HCT116 (cell line): ENCODE data around the gene QRICH2.

ENCODE experiments used
- CBX3 ChIP-seq: IDR thresholded peaks from 2 replicates; pipeline ENCODE4 v1.6.1; 2012; ENCODE audit warnings: low read depth
- CTCF ChIP-seq, 3 experiments: fragments of 200-600 bp in 1 of 3; sonication (generic) in 1 of 3; IDR thresholded peaks in 2 of 3; conservative IDR thresholded peaks in 1 of 3; 2 replicates each; pipeline ENCODE4 v1.5.1; 2012 to 2017; ENCODE audit warnings: low read depth in 2 of 3, low read length in 2 of 3, antibody characterized with exemption in 1 of 3, borderline replicate concordance in 1 of 3, control low read depth in 1 of 3, mild to moderate bottlenecking in 1 of 3, mixed read lengths in 1 of 3, mixed run types in 1 of 3, moderate library complexity in 1 of 3; ENCODE audit not compliant: insufficient read depth in 1 of 3
- EZH2 ChIP-seq: fragments of 200-600 bp; sonication (generic); IDR thresholded peaks from 2 replicates; pipeline ENCODE4 v1.6.1; 2017; ENCODE audit warnings: antibody characterized with exemption, mixed run types
- POLR2A ChIP-seq: IDR thresholded peaks from 2 replicates; pipeline ENCODE4 v1.7.0; 2011; ENCODE audit warnings: borderline replicate concordance; ENCODE audit not compliant: insufficient read depth, insufficient read length; ENCODE audit errors: extremely low read depth
- POLR2AphosphoS5 ChIP-seq: IDR thresholded peaks from 2 replicates; pipeline ENCODE4 v1.6.1; 2011; ENCODE audit warnings: mild to moderate bottlenecking, low read depth, low read length, moderate library complexity
- RAD21 ChIP-seq: IDR thresholded peaks from 2 replicates; pipeline ENCODE4 v1.6.1; 2012; ENCODE audit warnings: low read depth, mild to moderate bottlenecking
- SRF ChIP-seq: IDR thresholded peaks from 2 replicates; pipeline ENCODE4 v1.6.1; 2012; ENCODE audit warnings: low read depth
- TCF7L2 ChIP-seq: IDR thresholded peaks from 2 replicates; pipeline ENCODE4 v1.7.0; 2011; ENCODE audit warnings: borderline replicate concordance, inconsistent platforms; ENCODE audit not compliant: insufficient read depth, insufficient read length; ENCODE audit errors: extremely low read depth
- YY1 ChIP-seq: IDR thresholded peaks from 2 replicates; pipeline ENCODE4 v1.6.1; 2011; ENCODE audit warnings: low read length, low read depth, moderate library complexity, mild to moderate bottlenecking; ENCODE audit not compliant: insufficient replicate concordance; ENCODE audit errors: extremely low read depth
- ZNF274 ChIP-seq: fragments of 200-500 bp; sonication (Bioruptor generic); IDR thresholded peaks from 2 replicates; pipeline ENCODE4 v1.6.1; 2014; ENCODE audit warnings: mild to moderate bottlenecking, low read depth, low read length, inconsistent platforms
- TF ChIP-seq, protein P1 (sequence below): IDR thresholded peaks from 2 replicates; pipeline ENCODE4 v1.6.1; 2011; ENCODE audit warnings: mild to moderate bottlenecking, low read length, moderate library complexity; ENCODE audit not compliant: insufficient replicate concordance; ENCODE audit errors: extremely low read depth
- TF ChIP-seq, protein P2 (sequence below): IDR thresholded peaks from 2 replicates; pipeline ENCODE4 v1.6.1; 2012
- TF ChIP-seq, protein P3 (sequence below): IDR thresholded peaks from 2 replicates; pipeline ENCODE4 v1.6.1; 2012; ENCODE audit warnings: low read depth

GRCh38 chr17:76333673-76334505 lies 25.8 kb upstream of the QRICH2 start:
- TF ChIP-seq POLR2A (no peak), CTCF (IDR thresholded peaks at IDR 0.05 in 2 of 3, conservative IDR thresholded peaks at IDR 0.05 in 1 of 3; ENCODE audit: borderline replicate concordance in 1 of 3, insufficient read depth in 1 of 3, low read depth in 2 of 3, low read length in 2 of 3) (no peak), CBX3 (no peak), ZNF274 (no peak), YY1 (no peak), EZH2 (no peak), RAD21 (no peak), POLR2AphosphoS5 (no peak), SRF (no peak), TCF7L2 (no peak)
- TF ChIP-seq, protein P1, sequence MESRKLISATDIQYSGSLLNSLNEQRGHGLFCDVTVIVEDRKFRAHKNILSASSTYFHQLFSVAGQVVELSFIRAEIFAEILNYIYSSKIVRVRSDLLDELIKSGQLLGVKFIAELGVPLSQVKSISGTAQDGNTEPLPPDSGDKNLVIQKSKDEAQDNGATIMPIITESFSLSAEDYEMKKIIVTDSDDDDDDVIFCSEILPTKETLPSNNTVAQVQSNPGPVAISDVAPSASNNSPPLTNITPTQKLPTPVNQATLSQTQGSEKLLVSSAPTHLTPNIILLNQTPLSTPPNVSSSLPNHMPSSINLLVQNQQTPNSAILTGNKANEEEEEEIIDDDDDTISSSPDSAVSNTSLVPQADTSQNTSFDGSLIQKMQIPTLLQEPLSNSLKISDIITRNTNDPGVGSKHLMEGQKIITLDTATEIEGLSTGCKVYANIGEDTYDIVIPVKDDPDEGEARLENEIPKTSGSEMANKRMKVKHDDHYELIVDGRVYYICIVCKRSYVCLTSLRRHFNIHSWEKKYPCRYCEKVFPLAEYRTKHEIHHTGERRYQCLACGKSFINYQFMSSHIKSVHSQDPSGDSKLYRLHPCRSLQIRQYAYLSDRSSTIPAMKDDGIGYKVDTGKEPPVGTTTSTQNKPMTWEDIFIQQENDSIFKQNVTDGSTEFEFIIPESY, result no peak
- TF ChIP-seq, protein P2, sequence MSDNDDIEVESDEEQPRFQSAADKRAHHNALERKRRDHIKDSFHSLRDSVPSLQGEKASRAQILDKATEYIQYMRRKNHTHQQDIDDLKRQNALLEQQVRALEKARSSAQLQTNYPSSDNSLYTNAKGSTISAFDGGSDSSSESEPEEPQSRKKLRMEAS, result no peak
- TF ChIP-seq, protein P3, sequence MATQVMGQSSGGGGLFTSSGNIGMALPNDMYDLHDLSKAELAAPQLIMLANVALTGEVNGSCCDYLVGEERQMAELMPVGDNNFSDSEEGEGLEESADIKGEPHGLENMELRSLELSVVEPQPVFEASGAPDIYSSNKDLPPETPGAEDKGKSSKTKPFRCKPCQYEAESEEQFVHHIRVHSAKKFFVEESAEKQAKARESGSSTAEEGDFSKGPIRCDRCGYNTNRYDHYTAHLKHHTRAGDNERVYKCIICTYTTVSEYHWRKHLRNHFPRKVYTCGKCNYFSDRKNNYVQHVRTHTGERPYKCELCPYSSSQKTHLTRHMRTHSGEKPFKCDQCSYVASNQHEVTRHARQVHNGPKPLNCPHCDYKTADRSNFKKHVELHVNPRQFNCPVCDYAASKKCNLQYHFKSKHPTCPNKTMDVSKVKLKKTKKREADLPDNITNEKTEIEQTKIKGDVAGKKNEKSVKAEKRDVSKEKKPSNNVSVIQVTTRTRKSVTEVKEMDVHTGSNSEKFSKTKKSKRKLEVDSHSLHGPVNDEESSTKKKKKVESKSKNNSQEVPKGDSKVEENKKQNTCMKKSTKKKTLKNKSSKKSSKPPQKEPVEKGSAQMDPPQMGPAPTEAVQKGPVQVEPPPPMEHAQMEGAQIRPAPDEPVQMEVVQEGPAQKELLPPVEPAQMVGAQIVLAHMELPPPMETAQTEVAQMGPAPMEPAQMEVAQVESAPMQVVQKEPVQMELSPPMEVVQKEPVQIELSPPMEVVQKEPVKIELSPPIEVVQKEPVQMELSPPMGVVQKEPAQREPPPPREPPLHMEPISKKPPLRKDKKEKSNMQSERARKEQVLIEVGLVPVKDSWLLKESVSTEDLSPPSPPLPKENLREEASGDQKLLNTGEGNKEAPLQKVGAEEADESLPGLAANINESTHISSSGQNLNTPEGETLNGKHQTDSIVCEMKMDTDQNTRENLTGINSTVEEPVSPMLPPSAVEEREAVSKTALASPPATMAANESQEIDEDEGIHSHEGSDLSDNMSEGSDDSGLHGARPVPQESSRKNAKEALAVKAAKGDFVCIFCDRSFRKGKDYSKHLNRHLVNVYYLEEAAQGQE, result no peak
